GM18861 (cell line): Measurements from ENCODE around the gene SLC38A10.

ENCODE experiments used
- ATAC-seq: cut with Tn5 transposase; IDR thresholded peaks from one replicate; pipeline ENCODE4 v1.9.1; 2021; ENCODE audit not compliant: unreplicated experiment

SLC38A10 gene

DNA sequence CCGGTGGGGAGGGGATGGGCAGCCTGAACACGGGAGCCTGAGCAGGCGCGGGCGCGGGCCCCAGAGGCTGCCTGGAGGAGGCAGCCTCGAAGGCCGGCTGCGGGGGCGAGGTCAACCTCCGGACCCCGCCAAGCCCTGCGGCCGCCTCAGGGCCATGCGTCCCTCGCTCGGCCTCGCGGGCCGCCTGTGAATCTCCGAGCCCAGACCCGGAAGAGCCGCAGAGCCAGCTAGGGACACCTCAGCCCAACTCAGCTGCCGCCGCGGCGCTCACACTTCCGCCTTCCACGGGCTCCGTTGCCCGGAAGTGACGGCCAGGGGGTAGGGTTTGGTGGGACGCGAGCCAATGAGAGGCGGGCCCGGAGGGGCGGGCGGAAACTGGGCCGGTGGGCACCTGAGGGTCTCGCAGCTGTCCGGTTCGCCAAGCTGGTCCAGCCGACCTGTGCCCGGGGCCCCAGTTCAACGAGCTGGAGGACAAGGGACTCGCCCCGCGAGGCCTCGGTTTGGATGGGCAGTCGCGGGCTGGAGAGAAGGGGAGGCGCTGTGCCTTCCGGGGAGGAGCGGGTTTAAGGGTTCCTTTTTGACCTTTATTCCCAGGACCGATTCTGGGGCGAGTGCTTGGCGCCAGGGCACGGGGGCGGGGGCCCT, at the start of gene SLC38A10:
Gene SLC38A10, minus strand, starts transcription at position 277 of the 645 bp plus-strand sequence. CDS start 386 bp downstream, outside the sequence.
- peak; percentile 75 for ATAC-seq

DNA sequence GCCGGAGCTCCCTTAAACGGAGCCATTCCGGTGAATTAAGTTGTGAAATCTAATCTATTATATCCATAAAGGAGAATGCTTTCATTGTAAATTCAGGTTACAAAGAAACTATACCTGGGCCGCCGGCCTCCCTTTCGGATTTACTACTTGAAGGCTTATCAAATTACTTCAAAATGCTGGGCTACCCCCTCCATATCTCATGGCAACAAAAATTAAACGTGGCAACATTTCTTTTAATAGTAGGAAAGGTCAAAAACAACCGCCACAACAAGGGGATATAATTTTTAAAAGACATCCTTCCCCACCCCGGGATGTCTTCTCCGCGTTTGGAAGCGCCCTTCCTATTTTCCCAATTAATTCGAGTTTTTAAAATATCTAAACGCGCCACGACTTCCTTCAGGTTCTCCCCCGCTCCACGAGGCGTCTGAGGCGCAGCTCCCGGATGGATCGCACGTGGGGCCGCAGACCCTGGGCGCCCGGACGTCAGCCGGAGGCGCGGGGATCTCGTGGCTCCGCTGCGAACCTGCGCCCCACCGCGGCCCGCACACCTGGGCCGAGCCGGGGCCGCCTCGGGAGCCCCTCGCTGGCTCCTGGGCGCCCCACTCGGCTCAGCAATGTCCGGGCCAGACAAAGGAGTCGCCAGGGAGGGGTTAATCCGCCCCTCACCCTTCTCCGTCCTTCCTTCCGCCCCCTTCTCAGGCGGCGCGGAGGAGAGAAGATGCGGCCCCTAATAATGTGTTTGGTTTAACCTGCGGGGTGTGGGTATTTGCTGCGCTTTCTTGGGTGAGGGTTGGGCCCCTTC, 47.4 kb upstream of the SLC38A10 start:
- ATAC-seq: no peak

DNA sequence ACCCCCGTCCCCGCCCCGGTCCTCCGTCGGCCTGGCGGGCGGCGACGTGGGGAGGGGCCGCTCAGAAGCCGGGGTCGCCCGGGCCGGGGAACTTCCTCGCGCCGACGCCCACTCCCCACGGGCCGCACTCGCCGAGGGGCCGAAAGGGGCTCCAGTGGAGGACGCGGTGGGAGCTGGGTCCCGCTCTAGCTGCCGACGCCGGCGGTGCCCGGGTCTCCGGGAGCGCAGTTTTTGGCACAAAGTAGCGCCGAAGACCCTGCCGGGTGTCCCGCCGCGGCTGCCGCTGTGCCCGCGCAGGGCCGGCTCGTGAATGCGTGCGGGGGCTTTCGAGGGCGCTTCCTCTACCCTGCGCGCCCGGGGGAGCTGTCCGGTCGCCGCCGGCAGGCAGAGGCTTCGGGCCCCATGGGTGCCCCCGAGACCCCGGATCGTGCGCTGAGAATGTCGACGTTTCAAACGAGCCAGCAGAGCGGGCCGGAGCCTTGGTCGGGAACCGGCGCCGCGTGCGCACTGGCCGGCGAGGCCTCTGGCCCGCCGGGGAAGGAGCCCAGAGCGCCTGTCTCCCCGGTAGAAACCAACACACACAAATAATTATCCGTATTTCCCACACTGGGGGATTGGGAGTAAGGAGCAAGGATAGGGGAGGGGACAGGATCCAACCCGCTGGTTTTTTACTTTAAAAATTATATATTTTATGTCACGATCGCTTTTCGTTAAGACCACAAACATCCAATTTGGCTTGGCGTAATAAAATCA, 46.6 kb upstream of the SLC38A10 start:
- no peak for ATAC-seq

DNA sequence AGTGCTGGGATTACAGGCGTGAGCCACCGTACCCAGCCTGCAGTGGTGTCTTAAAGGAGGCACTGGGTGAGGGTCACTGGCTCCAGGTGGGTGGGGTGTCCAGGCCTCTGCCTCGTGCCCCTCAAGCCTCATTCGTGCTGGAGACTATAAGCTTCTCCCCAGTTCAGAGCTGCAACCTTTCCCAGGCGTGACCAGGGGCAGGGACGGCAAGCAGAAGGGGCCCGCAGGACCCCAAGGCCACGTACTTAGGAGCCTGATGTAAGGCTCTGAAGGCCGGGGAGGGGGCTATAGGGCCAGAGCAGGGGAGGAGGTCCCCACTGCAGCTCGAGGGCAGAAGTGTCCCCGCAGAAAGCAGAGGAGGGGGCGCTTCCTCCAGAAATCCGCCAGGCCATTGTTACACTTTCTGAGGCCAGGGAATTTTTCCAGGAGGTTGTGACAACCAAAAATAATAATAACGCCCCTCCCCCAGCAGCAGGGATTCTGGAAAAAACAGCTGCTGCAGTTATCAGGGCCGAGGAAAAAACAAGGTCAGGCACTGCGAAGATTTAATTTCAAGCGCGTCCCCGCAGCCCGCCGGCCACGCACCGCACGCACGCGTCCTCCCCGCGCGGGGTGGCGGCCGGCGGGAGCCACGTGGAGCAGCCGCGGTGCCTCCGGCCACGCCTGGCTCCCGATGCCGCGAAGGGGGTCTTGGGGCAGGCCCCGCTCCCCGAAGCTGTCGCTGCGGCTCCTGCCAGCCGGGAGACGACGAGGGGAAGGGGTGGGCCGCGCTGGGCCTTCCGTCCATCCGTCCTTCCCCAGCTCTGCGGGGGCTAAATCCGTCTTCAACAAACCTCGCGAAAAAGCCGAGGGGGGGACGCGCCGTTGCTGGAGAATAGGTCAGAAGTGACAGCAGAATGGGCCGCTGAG, 45.8 kb upstream of the SLC38A10 start:
- ATAC-seq: no peak

DNA sequence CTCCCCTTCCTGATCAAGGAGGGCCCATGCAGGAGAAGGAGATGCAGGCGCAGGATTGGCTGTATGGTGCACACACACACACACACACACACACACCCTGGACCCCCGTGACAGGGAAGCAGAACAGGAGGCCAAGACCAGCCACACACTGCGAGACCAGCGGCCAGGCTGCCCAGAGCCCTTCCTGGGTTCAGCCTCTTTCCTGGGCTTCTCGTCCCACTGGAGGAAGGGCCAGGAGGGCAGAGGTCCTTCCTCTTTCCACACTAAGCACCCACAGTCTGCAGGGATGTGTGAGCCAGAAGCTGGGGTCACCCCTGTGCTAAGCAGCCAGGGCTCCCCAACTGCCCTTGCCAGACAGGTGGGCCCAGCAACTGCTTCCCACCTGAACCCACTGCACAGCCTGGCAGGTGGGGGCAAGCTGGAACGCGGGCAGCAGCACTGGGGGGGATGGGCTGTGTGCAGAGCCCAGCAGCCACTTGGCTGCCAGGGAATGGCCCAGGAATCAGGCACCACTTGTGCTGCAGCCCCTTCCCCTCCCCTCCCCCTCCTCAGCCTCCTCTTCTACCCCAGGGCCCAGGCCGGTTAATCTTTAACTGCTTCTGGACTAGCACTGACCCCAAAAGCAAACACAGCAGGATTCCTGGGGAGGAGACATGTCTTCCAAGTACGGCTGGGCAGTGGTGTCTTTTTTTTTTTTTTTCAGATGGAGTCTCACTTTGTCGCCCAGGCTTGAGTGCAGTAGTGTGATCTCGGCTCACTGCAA, 44.6 kb upstream of the SLC38A10 start:
- no peak for ATAC-seq

DNA sequence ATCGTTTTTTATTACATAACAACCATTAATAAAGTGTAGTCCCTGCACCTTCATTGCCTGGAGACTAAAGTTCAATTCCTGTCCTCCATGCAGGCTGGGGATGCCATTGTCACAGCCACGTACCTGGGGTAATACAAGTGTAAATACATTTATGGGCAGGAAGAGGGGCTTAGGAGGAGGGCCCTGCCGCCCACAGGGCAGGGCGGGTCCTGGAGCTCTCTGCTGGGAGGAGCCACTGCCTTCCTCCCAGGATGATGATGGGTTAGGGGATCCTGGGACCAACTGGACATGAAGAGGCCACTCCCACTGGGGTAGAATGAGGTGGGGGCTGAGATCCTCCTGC, 44.1 kb upstream of the SLC38A10 start:
- ATAC-seq: no peak

DNA sequence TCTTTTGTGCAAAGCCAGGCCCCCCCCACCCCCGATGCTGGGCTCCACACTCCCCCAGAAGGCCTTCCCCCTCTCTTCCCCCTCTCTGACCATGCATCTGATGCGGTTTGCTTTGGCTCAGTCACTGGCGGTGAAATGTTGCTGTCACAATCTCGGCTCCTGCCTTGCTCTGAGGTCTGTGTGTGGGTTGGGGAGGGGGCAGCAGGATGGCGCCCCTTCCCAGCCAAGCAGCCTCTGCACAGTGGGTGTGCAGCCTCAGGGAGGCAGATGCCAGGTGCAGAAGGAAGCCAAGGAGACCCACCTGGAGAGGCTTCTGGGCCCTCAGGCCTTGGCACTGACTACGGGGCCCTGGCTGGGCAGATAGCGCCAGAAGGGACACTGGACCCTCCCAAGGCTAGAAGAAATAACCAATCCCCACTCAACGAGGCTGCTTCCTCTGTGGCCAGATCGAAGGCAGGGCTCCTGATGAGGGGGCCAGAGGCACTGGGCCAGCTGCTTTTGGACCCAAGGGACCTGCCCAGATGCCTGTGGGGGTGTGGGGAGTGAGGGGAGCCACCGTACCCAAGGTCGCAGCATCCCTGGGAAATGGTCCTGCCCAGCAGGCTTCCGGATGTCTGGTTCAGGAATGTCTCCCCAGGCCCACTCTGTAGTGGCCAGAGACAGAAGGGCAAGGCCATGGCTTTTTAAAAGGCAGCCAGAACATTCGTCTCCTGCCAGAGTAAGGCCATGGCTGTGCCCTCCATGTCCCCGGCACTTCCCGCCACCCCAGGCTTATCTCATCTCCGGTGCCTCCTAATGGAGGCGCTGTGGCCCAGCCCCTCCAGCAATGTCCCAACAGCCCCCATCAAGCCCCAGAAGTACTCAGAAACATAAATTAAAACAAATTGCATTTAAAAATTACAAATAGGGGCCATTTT, 43.4 kb upstream of the SLC38A10 start:
- ATAC-seq: no peak

DNA sequence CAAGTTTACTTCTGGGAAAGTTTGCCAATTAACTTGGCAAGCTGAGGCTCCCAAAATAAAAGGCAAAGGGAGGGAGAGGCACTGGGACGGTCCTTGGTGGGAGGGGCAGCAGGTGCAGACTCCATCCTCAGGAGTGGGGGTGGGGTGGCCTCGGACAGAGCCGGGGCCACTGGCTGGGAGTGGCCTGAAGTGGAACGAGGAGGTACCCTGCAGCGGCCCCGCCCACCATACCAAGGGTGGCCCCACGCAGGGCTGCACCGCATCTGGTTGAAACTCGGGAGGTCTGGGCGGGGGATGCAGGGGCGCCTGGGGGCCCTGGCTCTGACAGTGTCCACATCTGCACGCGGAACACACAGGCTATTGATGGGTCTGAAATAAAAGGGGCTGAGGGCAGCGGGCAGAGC, 42.4 kb upstream of the SLC38A10 start:
- no peak for ATAC-seq

DNA sequence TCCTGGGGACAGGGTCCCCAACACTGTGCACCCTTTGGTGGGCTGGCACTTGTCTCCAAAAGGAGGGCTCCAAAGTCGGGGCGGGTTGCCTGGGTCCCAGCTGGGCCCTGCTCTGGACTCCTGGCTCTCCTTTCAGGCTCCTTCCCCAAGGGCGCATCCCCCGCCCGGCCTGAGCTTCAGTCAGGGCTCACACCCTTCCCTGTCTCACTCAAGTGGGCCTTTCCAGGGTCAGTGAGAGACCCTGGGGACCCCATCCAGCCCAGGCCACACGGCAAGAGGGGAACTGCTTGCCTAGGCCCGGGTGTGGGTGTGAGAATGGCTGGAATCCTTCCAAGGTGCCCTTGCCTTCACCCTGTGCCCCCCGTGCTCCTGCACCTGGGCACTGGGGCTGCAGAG, 41.8 kb upstream of the SLC38A10 start:
- ATAC-seq: no peak

DNA sequence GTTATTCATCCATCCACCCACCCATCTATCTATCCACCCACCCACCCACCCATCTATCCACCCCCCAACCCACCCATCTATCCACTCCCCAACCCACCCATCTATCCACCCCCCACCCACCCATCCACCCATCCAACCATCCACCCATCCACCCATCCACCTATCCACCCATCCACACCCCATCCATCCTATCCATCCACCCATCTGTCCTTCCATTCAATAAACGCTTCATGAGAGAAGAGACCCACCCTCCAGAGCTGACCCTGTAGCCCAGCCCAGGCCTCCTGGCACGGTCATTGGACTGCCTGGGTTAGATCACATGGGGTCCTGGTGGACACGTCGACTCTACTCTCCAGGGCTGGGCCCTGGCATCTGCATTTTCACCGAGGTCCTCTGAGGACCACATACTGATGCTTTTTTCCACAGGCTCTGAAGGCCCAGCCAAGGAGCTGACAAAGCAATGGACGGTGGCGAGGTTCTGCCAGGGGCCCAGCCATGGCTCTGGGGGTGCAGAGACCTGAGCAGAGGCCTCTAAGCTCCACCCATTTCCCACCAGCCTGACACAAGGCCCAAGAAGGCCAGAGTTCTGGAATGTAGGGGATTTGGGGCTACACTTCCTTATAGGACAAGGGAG, 41.3 kb upstream of the SLC38A10 start:
- ATAC-seq: no peak

DNA sequence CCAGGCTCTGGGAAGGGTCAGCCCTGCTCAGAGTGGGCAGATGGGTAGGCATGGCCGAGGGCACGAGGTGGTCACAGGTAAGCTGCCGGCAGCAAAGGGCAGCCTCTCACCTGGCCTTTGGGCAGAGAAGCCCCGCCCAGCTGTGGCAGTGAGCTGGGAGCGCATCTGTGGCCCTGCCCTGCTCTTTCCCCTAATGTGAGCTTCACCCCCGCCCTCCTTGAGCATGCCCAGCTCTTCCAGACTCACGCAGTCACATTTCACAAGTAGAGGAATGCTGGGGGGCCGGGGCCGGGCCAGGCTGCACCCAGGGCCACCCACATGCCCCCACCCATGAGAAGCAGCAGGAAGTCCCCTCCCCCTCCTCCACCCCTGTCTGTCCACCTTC, 40.7 kb upstream of the SLC38A10 start:
- ATAC-seq: no peak

DNA sequence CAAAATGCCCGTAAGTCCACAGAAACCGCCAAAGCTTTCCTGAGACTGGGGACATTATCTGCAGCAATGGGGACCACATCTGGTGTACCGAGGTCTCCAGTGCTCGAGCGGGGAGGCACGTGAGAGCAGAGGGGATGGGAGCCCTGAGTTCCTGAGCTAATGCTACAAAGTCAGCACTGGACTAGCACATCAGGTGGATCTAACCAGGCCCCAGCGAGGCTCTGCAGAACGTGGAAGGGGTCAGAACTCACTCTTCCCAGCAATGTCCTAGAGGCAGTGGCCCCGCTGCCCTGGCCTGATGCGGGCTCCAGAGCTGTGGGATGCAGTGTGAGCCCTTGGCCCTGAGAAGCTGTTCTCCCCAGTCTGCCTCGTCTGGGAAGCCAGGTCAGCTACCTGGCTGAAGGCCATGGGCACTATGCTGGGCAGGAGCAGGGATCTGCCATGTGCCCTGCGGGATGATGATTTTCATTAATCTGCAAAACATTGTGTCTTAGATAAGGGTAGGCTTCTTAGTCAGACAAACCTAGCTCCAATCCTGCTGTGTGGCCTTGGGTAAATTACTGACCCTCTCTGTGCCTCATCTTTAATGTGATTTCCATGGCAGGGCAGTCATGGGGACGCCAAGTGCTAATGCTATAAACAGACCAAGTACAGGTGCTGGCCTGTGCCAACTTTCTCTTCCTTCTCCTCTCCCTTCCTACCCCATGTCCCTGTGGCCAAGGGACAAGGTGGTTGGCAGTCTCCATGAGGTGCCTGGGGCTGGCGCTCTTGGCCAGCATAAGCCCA, 40.1 kb upstream of the SLC38A10 start:
- ATAC-seq: no peak

DNA sequence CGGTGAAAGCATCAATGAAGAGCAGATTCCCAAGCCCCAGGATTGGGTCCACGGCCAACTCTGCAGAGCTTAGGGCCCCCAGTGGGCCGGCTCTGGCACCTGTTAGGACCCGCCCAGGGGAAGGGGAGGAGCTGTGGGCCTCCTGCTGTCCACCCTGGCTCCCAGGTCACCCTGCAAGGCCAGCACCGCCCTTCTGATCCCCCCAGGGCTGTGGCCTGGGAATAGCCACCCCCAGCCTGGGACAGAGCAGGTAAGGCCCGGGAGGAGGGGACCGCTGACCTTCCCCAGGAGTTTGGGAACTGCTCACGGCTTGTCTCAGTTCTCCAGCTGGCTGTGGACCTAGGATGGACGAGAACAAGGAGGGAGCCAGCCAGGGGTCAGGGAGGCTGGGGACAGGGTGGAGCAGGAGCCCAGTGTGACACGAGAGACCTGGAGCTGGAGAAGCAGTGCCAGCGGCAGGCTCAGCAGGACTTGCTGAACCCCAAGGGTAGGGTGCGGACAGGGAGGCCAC, 39.3 kb upstream of the SLC38A10 start:
- no peak for ATAC-seq

DNA sequence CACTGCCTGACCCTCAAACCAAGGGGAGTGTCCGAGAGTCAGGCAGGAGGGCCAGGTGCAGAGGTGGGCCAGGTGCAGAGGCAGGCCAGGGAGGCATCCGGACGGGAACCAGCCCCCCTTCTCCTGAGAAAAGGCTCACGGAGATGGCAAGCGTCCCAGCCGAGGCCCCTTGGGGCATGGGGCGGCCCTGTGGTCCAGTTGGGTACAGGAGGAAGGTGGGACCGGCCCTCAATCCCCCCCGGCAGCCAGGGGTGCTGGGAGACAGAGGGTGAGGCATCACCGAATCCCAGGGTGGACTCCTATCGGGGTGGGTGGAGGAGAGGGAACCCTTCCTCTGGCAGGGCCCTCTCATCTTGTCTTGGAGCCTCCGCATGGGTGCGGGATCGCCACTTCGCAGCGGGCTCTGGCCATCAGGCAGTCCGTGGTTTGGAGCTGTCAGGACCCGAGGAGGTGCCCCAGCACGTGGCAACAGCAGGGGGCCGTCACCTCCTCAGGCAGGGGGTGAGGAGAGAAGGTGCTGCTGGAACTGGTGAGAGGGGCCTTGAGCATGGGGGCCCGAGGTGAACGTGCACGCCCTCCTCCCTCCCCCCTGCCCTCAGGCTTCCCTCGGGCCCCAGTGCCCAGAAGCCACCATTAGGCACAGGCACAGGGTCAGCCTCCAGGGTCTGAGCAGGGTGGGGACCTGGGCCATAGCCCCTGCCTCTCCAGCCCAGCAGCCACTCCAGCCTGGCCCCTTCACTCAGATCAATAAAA, 38.7 kb upstream of the SLC38A10 start:
- no peak for ATAC-seq

DNA sequence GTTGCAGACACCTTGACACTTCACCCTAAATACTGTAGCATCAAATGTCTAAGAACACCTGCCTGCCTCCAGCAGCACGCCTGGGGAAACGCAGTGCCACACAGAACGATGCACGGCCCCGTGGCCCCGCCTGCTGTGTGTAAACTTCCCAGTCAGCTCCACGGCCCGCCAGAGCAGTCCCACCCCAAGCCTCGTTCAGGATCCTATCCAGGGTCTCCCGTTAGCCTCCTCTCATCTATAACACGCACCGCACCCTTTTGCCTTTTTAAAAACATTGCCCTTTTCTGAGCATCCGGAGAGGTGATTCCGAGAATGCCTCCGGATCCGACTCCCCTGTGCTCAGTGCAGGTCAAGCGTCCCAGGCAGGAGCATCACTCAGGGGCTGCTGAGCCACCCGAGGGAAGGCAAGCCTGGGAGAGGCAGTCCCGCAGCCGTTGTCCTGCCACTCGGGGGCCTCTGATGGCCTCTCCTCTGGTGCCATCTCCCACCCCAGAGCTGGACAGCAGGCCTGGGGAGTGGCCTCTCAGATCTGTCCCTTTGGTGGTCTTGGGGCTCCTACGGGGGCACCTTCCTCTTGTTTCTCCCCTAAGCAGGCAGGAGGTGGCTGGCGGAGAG, 37.9 kb upstream of the SLC38A10 start:
- ATAC-seq: no peak

DNA sequence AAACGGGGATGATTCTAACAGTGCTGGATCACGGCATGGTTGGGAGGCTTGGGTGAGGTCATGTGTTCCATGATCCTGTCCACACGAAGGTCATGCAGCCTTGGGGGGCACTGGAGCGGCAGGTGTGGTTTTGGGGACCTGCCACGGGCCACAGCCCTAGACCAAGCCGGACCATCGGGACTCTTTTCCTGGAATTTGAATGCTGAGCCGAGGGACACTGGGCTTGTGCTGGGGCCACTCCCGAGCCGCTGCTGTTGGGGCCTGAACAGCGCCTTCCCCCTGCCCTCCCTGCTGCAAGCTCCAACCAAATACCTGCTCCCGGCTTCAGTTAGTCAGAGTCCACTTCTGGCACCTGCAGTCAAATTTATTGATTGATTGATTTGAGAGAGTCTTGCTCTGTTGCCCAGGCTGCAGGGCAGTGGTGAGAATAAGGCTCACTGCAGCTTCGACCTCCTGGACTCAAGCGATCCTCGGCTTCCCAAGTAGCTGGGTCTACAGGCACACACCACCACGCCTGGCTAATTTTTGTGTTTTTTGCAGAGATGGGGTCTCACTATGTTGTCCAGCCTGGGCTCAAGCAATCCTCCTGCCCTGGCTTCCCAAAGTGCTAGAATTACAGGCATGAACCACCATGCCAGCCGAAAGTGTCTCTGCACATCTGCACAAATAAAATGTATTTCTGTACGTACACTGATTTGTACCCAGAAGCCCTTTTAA, 37.2 kb upstream of the SLC38A10 start:
- ATAC-seq: no peak
